GM12875 (cell line): ENCODE data around the gene ANAPC5.
"Not testable (repeated sequence)": the region's sequence is repeated elsewhere in the genome, so short reads cannot be mapped to it uniquely, and the experiment has no call there.

Source experiments
- H3K4me3 ChIP-seq: one replicate; pipeline ENCODE4 v1.5.1; 2011; ENCODE audit warnings: low read depth, low read length, control low read depth
- TF ChIP-seq, protein P1 (sequence below): IDR thresholded peaks from 2 replicates; pipeline ENCODE4 v1.5.1; 2011; ENCODE audit warnings: low read depth, mild to moderate bottlenecking, control low read depth, inconsistent platforms, low read length, moderate library complexity, borderline replicate concordance; ENCODE audit not compliant: insufficient read depth

ANAPC5 gene

DNA sequence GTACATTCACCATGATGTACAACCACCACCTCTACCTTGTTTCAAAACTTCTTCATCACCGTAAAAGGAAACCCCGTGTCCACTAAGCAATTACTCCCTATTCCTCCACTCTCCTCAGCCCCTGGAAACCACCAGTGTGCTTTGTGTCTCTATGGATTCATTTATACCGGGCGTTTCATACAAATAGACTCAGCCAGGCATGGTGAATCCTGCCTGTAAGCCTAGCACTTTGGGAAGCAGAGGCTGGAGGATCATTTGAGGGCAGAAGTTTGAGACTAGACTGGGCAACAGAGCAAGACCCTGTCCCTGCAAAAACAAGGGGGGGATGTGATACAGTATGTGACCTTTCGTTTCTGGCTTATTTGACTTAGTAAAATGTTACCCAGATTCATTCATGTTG lies 26.5 kb upstream of the ANAPC5 start:
- TF ChIP-seq, protein P1, sequence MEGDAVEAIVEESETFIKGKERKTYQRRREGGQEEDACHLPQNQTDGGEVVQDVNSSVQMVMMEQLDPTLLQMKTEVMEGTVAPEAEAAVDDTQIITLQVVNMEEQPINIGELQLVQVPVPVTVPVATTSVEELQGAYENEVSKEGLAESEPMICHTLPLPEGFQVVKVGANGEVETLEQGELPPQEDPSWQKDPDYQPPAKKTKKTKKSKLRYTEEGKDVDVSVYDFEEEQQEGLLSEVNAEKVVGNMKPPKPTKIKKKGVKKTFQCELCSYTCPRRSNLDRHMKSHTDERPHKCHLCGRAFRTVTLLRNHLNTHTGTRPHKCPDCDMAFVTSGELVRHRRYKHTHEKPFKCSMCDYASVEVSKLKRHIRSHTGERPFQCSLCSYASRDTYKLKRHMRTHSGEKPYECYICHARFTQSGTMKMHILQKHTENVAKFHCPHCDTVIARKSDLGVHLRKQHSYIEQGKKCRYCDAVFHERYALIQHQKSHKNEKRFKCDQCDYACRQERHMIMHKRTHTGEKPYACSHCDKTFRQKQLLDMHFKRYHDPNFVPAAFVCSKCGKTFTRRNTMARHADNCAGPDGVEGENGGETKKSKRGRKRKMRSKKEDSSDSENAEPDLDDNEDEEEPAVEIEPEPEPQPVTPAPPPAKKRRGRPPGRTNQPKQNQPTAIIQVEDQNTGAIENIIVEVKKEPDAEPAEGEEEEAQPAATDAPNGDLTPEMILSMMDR: no peak
- H3K4me3 ChIP-seq: no peak overlapping the region

DNA sequence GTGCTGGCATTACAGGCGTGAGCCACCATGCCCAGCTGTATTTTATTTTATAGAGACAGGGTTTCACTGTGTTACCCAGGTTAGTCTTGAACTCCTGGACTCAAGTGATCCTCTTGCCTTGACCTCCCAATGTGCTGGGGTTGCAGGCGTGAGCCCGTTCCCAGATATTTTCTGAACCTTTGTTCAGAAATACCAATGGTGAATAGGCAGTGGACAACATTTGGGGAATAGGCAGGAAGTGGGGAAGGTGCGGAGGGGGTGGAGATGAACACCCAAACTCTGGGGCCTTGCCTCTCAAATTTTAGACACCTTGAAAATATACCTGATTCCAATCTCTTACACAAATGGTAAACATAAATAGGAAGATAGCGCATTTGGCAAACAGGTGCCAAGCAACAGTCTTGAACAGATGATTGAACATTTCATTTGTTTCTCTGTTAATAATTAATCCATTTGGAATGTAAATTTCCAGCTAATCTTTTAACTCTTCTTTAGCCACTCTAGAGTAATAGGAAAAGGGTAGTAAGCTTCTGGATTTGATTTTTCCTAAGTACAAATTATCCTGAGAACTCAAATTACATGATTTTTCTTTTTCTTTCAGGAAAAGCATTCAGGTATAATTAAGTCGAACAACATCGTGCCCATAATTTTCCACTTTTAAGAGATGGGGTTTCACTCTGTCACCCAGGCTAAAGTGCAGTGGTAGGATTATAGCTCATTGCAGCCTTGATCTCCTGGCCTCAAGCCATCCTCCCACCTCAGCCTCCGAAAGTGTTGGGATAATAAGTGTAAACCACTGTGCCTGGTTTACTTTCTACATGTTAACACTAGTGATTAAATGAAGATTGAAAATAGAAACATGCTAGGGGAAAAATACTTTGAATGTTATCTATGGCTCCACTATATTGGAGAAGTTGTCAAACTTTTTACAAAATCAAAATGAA lies 24.8 kb upstream of the ANAPC5 start:
- H3K4me3 ChIP-seq: no peak overlapping the region
- TF ChIP-seq, protein P1: no peak

DNA sequence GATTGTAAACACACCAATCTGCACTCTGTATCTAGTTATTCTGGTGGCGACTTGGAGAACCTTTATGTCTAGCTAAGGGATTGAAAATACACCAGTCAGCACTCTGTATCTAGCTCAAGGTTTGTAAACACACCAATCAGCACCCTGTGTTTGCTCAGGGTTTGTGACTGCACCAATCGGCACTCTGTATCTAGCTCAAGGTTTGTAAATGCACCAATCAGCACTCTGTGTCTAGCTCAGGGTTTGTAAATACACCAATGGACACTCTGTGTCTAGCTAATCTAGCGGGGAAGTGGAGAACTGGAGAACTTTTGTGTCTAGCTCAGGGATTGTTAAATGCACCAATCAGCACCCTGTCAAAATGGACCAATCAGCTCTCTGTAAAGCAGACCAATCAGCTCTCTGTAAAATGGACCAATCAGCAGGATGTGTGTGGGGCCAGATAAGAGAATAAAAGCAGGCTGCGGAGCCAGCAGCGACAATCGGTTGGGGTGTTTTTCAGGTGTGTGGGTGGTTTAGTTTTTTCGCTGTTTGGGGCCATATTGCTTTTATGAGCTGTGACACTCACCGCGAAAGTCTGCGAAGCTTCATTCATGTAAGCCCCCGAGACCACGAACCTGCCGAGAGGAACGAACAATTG lies 22.9 kb upstream of the ANAPC5 start:
- not testable (repeated sequence) for H3K4me3 ChIP-seq

DNA sequence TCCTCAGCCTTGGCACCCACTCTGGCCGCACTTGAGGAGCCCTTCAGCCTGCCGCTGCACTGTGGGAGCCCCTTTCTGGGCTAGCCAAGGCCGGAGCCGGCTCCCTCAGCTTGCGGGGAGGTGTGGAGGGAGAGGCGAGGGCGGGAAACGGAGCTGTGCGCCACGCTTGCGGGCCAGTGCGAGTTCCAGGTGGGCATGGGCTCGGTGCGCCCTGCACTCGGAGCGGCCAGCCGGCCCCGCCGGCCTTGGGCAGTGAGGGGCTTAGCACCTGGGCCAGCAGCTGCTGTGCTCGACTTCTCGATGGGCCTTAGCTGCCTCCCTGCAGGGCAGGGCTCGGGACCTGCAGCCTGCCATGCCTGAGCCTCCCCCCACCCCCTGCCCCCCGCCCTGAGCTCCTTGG lies 22.1 kb upstream of the ANAPC5 start:
- H3K4me3 ChIP-seq: not testable (repeated sequence)

DNA sequence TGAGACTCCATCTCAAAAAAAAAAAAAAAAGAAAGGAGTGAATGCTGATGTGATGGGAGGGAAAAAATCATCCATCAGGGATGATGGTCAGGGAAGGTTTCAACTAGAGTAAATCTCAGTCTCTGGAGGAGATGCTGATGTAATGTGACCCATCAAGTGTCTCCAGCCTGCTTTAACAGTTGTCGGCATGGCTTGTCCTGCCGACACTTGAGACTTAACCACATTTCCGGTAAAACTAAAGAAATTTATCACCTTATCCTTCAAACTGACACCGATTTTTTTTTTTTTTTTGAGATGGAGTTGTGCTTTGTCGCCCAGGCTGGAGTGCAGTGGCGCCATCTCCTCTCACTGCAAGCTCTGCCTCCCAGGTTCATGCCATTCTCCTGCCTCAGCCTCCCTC lies 21.5 kb upstream of the ANAPC5 start:
- no peak overlapping the region for H3K4me3 ChIP-seq
- TF ChIP-seq, protein P1: no peak

DNA sequence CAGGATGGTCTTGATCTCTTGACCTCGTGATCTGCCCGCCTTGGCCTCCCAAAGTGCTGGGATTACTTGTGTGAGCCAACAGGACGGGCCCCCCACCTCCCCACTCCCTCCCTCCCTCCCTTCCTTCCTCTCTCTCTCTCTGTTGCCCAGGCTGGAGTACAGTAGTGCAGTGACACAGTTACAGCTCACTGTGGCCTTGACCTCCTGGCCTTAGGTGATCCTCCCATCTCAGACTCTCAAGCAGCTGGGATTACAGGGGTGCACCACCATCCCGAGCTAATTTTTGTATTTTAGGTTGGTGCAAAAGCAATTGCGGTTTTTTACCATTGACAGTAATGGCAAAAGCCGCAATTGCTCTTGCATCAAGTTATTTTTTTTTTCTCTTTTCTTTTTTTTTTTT lies 19.2 kb upstream of the ANAPC5 start:
- TF ChIP-seq, protein P1: no peak

DNA sequence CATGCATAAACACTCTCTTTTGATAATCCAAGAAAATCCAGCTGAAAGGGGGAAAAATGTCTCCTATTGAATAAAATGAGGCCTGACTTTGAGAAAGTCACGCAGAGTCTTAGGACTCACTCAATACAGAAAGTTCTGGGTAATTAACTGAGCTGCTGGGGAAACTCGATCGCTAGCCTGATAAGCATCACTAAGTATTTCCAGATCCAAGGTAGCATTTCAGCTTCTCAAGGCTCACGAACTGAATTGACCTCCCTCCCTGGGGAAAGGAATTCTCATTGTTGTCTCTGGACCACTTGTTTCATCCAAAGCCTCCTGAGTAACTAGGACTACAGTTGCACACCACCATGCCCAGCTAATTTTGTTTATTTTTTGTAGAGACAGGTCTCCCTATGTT lies 13.8 kb upstream of the ANAPC5 start:
- H3K4me3 ChIP-seq: no peak overlapping the region
- TF ChIP-seq, protein P1: no peak

More for the DNA sequence above, 19.2 kb upstream of the ANAPC5 start:
- no peak overlapping the region for H3K4me3 ChIP-seq

DNA sequence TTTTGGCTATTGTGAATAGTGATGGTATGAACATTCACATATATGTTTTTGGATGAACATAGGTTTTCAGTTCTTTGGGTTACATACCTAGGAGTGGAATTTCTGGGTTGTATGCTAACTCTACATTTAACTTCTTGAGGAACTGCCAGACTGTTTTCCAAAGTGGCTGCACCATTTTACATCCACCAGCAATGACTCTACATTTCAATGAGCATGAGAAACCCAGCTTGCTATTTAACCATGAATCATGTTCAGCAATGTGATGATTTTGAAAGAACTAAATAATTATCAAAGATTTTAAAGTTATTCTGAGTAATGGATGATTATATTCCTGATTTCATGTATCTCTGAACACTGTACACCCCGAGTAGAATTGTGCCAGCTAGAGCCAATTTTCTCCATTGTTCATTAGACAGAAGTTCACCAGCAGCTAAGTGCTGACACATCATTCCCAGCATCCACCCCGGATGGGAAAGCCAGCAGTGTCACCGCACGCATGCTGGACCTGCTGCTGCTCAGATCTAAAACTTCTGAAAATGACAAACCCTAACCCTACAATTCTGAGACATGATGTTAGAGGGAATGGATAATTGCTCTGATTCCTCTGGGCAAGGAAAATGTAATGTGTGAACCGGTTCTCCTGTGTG lies 13.3 kb upstream of the ANAPC5 start:
- no peak overlapping the region for H3K4me3 ChIP-seq
- TF ChIP-seq, protein P1: no peak
